K562 (cell line): ENCODE data around the gene NDC1. TPM values are rescaled to one million over a fixed set of nuclear protein-coding genes. Genes with fewer than 3 reads are reported as not detected.
A peak's percentile ranks its signal among the peaks of the same experiment; 100 is the strongest.

Source experiments
- ASH1L ChIP-seq: fragments of 450-650 bp; IDR thresholded peaks from 2 replicates; pipeline ENCODE4 v1.6.1; 2018; ENCODE audit warnings: borderline replicate concordance, mild to moderate bottlenecking, low read depth; ENCODE audit not compliant: partially characterized antibody
- ATF7 ChIP-seq: fragments of 450-650 bp; IDR thresholded peaks from 2 replicates; pipeline ENCODE4 v1.7.1; 2014; ENCODE audit warnings: mild to moderate bottlenecking, moderate library complexity
- C11orf30 ChIP-seq: fragments of 450-650 bp; IDR thresholded peaks from 2 replicates; pipeline ENCODE4 v1.6.1; 2016; ENCODE audit warnings: low read depth, mild to moderate bottlenecking
- EWSR1 ChIP-seq: fragments of 450-650 bp; IDR thresholded peaks from 2 replicates; pipeline ENCODE4 v1.6.1; 2018; ENCODE audit warnings: borderline replicate concordance, mild to moderate bottlenecking, low read depth, moderate library complexity; ENCODE audit not compliant: partially characterized antibody
- HDAC8 ChIP-seq: fragments of 450-650 bp; IDR thresholded peaks from 2 replicates; pipeline ENCODE4 v1.6.1; 2016; ENCODE audit warnings: mild to moderate bottlenecking, missing genetic modification characterization, moderate library complexity, missing compliant biosample characterization
- HES1 ChIP-seq: fragments of 450-650 bp; IDR thresholded peaks from 2 replicates; pipeline ENCODE4 v1.6.1; 2016; ENCODE audit warnings: low read depth, mild to moderate bottlenecking, moderate library complexity
- KAT8 ChIP-seq: fragments of 450-650 bp; IDR thresholded peaks from 2 replicates; pipeline ENCODE4 v1.6.1; 2016; ENCODE audit warnings: low read depth, mild to moderate bottlenecking
- MECOM ChIP-seq: fragments of 250-450 bp; sonication (Bioruptor Pico); IDR thresholded peaks from 2 replicates; pipeline ENCODE4 v1.8.0; 2022; ENCODE audit warnings: inconsistent platforms
- MGA ChIP-seq: fragments of 450-650 bp; IDR thresholded peaks from 2 replicates; pipeline ENCODE4 v1.6.1; 2016; ENCODE audit warnings: mild to moderate bottlenecking, moderate library complexity
- NBN ChIP-seq: fragments of 450-650 bp; IDR thresholded peaks from 2 replicates; pipeline ENCODE4 v1.6.1; 2016; ENCODE audit warnings: low read depth, mild to moderate bottlenecking
- PHF8 ChIP-seq: fragments of 200-600 bp; sonication (generic); IDR thresholded peaks from 2 replicates; pipeline ENCODE4 v1.6.1; 2012; ENCODE audit warnings: mixed run types, mild to moderate bottlenecking, inconsistent platforms, low read length, moderate library complexity, borderline replicate concordance
- PRMT5 ChIP-seq: sonication (generic); formaldehyde crosslinking; IDR thresholded peaks from 2 replicates; pipeline ENCODE4 v1.5.0; 2020; ENCODE audit warnings: missing genetic modification reagents
- SAFB ChIP-seq: fragments of 200-400 bp; formaldehyde crosslinking; IDR thresholded peaks from 2 replicates; pipeline ENCODE4 v1.6.1; 2017; ENCODE audit warnings: low read depth, low read length, borderline replicate concordance
- SNRNP70 ChIP-seq: fragments of 200-400 bp; formaldehyde crosslinking; optimal IDR thresholded peaks from 2 replicates; pipeline ENCODE3; 2017; ENCODE audit warnings: low read depth, low read length
- ZKSCAN1 ChIP-seq: fragments of 150-350 bp; IDR thresholded peaks from 2 replicates; pipeline ENCODE4 v1.6.1; 2016; ENCODE audit warnings: low read depth, low read length
- ZNF143 ChIP-seq: sonication (generic); formaldehyde crosslinking; IDR thresholded peaks from 2 replicates; pipeline ENCODE4 v1.9.0; 2022; ENCODE audit warnings: mild to moderate bottlenecking, missing genetic modification reagents
- ZNF699 ChIP-seq: fragments of 250-450 bp; sonication (Bioruptor Pico); IDR thresholded peaks from 2 replicates; pipeline ENCODE4 v1.8.0; 2021; ENCODE audit warnings: mild to moderate bottlenecking, moderate library complexity; ENCODE audit not compliant: insufficient replicate concordance
- ZNF766 ChIP-seq: fragments of 200-800 bp; sonication (Bioruptor generic); conservative IDR thresholded peaks from 2 replicates; pipeline ENCODE4 v1.6.1; 2016; ENCODE audit warnings: missing genetic modification characterization, missing compliant biosample characterization
- ZNF778 ChIP-seq: fragments of 450-650 bp; formaldehyde crosslinking; IDR thresholded peaks from 2 replicates; pipeline ENCODE4 v1.4.0; 2020; ENCODE audit warnings: mild to moderate bottlenecking, moderate library complexity
- ZZZ3 ChIP-seq: fragments of 450-650 bp; IDR thresholded peaks from 2 replicates; pipeline ENCODE4 v1.6.1; 2016; ENCODE audit warnings: antibody characterized with exemption, mild to moderate bottlenecking, moderate library complexity
- polyA plus RNA-seq, 8 experiments: library from polyadenylated mRNA; depleted of rRNA in 4 of 8; stranded (reverse) in 5 of 8; unstranded in 3 of 8; fragments of >200 nt; fragmentation: Nextera tagmentation in 2 of 8; fragmentation: Illumina TruSeq in 1 of 8; extraction: Ambion mirVana in 2 of 8; extraction: Trizol in 1 of 8; gene quantifications; 2 replicates each; pipeline versions ENCODE4 v1.2.1 to v1.2.3, GENCODE V29; 2011 to 2014; ENCODE audit warnings: inconsistent platforms in 1 of 8, missing spikeins in 1 of 8
- total RNA-seq, 7 experiments: library from RNA; depleted of rRNA in 6 of 7; stranded (reverse); fragments of >200 nt in 6 of 7; fragmentation: Illumina TruSeq in 2 of 7; extraction: Trizol in 2 of 7; gene quantifications; 2 replicates each; pipeline versions ENCODE4 v1.2.1 to v1.2.3, GENCODE V29; 2011 to 2021; ENCODE audit warnings: low replicate concordance in 1 of 7

The NDC1 gene
- total and polyA plus RNA-seq, 9 of the 15 experiments (the other 6 are each of a cell fraction or from before 2014, with no cell fraction given): 26.9 to 102 (median 64.5) TPM

GRCh38 chr1:53838654-53838974 is 518 bp upstream of the NDC1 start (continued):
- TF ChIP-seq MECOM (CRISPR knock-in tag) (no peak), HDAC8 (tag) (no peak), ATF7 (no peak), ZNF778 (no peak), C11orf30 (no peak), ZZZ3 (no peak), SAFB (no peak), ZNF699 (CRISPR knock-in tag) (no peak), ASH1L (no peak), EWSR1 (no peak), ZNF766 (peak; percentile 98; the same call in 1 of the 2 replicates), SNRNP70 (no peak), MGA (no peak), KAT8 (no peak), PHF8 (no peak), ZKSCAN1 (no peak), PRMT5 (CRISPR knock-in tag) (no peak), HES1 (no peak), ZNF143 (peak; percentile 73; the same call in 1 of the 2 replicates), NBN (no peak)
